Coronary artery (tissue), 2 donors: Measurements from ENCODE around the gene APOB.

Experiments used
- DNase-seq: peaks from one replicate; pipeline ENCODE4 v3.0.0-alpha.2; 2017; ENCODE audit warnings: low spot score
- H3K27ac ChIP-seq, 2 donors: fragments of 200-600 bp; sonication (generic); one replicate each; pipeline ENCODE4 v1.5.1; 2016 to 2019
- H3K4me3 ChIP-seq: fragments of 200-600 bp; sonication (generic); 2 replicates; pipeline ENCODE4 v1.5.1; 2016; ENCODE audit warnings: mild to moderate bottlenecking, moderate library complexity
- TF ChIP-seq, protein P1 (sequence below): fragments of 200-600 bp; sonication (generic); IDR thresholded peaks from one replicate; pipeline ENCODE4 v1.5.1; 2019; ENCODE audit warnings: antibody characterized with exemption

Gene APOB

DNA sequence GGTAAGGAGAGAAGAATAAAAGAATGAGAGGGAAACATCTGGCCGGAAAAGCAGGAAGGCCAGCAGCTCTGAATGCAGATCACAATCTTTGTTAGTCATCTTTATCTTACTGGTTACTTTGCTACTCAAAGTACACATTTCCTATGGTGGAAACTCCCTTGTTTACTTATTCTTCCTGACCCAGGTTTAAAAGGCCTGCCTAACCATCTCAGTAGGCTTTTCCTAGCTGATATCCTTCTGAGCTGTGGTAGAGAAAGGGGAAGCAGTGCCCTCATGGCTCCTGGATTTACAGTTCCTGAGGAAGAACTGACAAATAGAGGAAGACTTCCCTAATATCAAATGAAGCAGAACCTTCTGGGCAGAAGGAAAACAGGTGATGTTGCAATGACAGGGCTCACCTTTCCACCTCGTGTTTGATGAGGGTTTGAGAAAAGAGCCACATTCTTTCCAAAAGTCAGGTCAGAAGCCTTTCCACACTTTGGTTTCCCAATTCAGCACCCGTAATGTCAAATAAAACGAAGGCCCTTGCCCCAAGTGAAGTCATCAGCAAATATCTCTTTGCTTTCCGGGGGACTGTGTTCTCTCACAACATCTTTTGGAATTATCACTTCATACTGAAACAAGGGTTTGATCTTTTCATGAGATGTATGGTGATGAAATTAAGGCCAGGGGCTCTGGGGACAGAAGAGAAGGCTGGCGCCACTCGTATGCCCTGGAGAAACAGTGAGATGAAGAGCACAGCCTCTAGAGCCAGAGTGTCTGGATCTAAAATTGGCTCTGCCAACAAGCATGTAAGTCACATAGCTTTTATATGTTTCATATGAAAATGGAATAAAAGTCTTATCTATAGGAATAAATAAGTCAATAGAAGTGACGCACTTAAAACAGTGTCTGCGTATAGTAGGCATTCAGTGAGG is 26.7 kb upstream of the APOB start:
- TF ChIP-seq, protein P1, sequence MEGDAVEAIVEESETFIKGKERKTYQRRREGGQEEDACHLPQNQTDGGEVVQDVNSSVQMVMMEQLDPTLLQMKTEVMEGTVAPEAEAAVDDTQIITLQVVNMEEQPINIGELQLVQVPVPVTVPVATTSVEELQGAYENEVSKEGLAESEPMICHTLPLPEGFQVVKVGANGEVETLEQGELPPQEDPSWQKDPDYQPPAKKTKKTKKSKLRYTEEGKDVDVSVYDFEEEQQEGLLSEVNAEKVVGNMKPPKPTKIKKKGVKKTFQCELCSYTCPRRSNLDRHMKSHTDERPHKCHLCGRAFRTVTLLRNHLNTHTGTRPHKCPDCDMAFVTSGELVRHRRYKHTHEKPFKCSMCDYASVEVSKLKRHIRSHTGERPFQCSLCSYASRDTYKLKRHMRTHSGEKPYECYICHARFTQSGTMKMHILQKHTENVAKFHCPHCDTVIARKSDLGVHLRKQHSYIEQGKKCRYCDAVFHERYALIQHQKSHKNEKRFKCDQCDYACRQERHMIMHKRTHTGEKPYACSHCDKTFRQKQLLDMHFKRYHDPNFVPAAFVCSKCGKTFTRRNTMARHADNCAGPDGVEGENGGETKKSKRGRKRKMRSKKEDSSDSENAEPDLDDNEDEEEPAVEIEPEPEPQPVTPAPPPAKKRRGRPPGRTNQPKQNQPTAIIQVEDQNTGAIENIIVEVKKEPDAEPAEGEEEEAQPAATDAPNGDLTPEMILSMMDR: no peak
- no peak overlapping the region for H3K27ac ChIP-seq
- no peak overlapping the region for H3K4me3 ChIP-seq
- DNase-seq: no peak

- TF ChIP-seq, protein P1: no peak
- Histone ChIP-seq H3K27ac (no peak overlapping the region), H3K4me3 (no peak overlapping the region)
- no peak for DNase-seq
These were observed 26.0 kb upstream of the APOB start for GRCh38 chr2:21069746-21070340.

DNA sequence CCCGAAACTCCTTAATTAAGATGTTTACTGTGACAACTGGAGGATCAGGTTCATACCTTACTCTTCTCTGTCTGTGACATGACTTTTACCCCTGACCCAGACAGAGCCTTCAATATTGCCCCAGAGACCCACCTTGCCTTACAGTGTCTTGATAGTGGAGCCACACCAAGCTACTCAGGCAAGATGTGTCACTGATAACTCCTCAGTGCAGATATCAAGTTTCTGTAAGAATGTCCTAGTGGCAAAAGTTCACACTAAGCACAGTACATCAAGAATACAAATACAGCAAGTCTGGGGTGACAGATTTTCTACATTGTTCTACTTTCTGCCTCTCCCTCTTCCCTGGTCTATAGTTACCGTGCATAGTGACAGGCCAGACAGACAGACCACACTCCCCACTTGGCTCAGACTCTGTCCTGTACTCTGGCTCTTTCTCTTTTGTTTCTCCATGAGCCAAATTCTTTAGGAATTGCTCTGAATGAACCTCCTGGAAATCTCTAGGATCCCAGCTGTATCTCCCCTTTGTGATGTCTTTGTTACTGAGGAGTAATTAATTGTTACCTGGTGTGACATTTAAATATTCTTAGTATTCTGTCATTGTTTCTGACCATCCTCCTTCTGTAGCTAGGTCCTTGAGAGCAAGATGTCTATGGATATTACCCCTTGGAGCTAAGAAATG is 24.1 kb upstream of the APOB start:
- no peak overlapping the region for H3K27ac ChIP-seq
- no peak for DNase-seq
- TF ChIP-seq, protein P1: no peak
- no peak overlapping the region for H3K4me3 ChIP-seq

DNA sequence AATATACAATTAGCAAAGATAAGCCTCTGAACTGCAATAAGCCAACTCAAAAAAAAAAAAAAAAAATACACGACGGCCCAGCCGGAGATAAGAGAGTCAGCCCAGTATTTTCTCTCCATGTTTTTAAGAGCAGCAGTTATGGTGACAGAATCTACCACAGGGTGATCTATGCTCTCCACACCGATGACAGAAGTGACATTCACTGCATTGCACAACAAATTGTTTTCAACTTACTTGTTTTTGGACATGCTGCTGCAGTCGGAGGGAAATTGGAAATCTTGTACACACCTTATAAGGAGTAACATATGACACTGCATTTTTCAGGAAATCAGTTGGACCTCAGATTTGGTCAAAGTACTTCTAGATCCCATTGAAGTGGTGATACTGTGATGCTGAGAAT is 23.3 kb upstream of the APOB start:
- TF ChIP-seq, protein P1: no peak
- DNase-seq: no peak
- Histone ChIP-seq H3K4me3 (no peak overlapping the region), H3K27ac (no peak overlapping the region)

DNA sequence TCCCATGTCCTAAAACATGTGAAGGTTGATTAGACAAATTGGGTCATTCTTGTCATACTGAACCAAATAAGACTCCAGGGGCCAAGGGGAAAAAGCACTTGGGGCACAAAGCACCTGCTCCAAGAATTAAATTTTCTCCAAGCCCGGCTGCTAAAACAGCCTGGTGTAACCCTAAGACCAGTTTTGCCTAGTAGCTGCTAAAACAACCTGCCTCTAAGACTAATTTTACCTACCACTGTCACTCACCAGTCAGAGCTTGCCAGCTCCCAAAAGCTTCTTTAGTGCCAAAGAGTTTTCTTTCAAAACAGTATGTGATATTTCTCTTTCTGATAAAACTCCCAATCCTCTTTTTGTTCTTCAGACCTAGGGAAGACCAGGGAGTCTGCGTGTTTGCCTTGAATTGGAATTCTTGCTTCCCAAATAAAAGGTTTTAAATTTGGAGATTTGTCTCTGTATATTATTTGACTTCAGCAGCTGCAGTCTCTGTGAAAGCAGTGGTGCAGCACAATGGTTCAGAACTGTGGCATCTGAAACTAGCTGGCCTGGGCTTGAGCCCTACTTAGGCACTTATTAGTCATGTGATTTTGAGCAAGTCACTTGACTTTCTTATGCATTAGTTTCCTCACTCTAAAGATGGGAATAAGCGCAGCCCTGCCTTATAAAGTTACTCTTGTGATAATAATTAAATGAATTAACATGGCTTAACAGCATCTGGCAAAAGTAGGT is 16.2 kb upstream of the APOB start:
- DNase-seq: no peak
- TF ChIP-seq, protein P1: no peak
- no peak overlapping the region for H3K4me3 ChIP-seq
- no peak overlapping the region for H3K27ac ChIP-seq

GRCh38 chr2:21057097-21057496 is 13.2 kb upstream of the APOB start:
- TF ChIP-seq, protein P1: no peak
- Histone ChIP-seq H3K27ac (no peak overlapping the region), H3K4me3 (no peak overlapping the region)
- DNase-seq: no peak
